ENCODE data around the gene SNX13. TPM values are rescaled to one million over a fixed set of nuclear protein-coding genes. Genes with fewer than 3 reads are reported as not detected.

Gene SNX13
- total RNA-seq, 1 experiment from 2014 or later: 41.8 TPM

DNA sequence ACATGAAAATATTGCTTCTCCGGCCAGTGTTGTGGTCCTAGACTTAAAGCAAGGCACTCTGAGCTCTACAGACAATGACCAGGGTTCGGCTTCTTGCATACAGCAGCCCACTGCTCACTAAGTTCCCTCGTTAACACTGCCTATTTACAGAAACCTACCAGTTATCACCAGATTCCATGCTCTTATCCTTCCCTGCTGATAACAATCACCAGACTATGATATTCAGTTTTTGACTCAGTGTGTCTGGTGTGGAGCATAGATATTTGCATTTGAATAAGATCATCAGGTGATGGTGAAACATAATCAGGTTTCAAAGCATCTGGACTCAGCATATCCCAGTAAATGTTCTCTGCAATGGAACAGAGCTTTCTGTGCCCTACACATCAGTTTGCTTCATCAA lies 182.3 kb downstream of the SNX13 start:
- intact Hi-C loops (cut with micrococcal nuclease; ENCODE audit: unreplicated experiment): loop anchor here (1.0 kb wide), 1 partner anchor 49 kb away; no protein-coding TSS in a partner anchor
- TF ChIP-seq, protein P1, sequence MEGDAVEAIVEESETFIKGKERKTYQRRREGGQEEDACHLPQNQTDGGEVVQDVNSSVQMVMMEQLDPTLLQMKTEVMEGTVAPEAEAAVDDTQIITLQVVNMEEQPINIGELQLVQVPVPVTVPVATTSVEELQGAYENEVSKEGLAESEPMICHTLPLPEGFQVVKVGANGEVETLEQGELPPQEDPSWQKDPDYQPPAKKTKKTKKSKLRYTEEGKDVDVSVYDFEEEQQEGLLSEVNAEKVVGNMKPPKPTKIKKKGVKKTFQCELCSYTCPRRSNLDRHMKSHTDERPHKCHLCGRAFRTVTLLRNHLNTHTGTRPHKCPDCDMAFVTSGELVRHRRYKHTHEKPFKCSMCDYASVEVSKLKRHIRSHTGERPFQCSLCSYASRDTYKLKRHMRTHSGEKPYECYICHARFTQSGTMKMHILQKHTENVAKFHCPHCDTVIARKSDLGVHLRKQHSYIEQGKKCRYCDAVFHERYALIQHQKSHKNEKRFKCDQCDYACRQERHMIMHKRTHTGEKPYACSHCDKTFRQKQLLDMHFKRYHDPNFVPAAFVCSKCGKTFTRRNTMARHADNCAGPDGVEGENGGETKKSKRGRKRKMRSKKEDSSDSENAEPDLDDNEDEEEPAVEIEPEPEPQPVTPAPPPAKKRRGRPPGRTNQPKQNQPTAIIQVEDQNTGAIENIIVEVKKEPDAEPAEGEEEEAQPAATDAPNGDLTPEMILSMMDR (IDR thresholded peaks at IDR 0.05; ENCODE audit: insufficient read depth in 1 of 2, low read depth in 1 of 2, low read length in 1 of 2, severe bottlenecking in 1 of 2, unreplicated experiment in 1 of 2): no peak

GRCh38 chr7:17746020-17746530 lies 194.2 kb downstream of the SNX13 start:
- no peaks in the 10 kb centered on the region for H3K9me3 ChIP-seq
- H3K27me3 ChIP-seq (replicated peaks; ENCODE audit: control insufficient read depth, insufficient read depth, low read length): no peaks in the 10 kb centered on the region
- TF ChIP-seq, protein P1 (IDR thresholded peaks at IDR 0.05; ENCODE audit: insufficient read depth in 1 of 2, low read depth in 1 of 2, low read length in 1 of 2, severe bottlenecking in 1 of 2, unreplicated experiment in 1 of 2): no peak
- CTCF ChIA-PET: no interaction called here
- H3K27me3 Mint-ChIP-seq (ENCODE audit: insufficient read depth, unreplicated experiment): no peaks in the 10 kb centered on the region
- POLR2A ChIA-PET: no interaction called here
- no TSS peak for BruUV-seq (replicated peaks)
- H3K4me3 ChIP-seq (ENCODE audit: low read depth, low read length): no peak overlapping the region
- H3K4me1 ChIP-seq: no peaks in the 10 kb centered on the region
- no peaks in the 10 kb centered on the region for H3K4me1 Mint-ChIP-seq (ENCODE audit: low read depth, unreplicated experiment)
- no peaks in the 10 kb centered on the region for H3K9me3 Mint-ChIP-seq (ENCODE audit: unreplicated experiment)
- intact Hi-C loops (cut with micrococcal nuclease; ENCODE audit: unreplicated experiment): no loop called here
- H3K4me3 Mint-ChIP-seq (ENCODE audit: unreplicated experiment): no peak overlapping the region
- no peaks in the 10 kb centered on the region for H3K36me3 ChIP-seq (ENCODE audit: control insufficient read depth, insufficient read depth, low read length)
- H3K36me3 Mint-ChIP-seq (ENCODE audit: insufficient read depth, unreplicated experiment): no peaks in the 10 kb centered on the region
- DNase-seq: no peak
- no peak overlapping the region for H3K27ac Mint-ChIP-seq (ENCODE audit: unreplicated experiment)

More for the DNA sequence above, 182.3 kb downstream of the SNX13 start:
- no peaks in the 10 kb centered on the region for H3K36me3 Mint-ChIP-seq (ENCODE audit: insufficient read depth, unreplicated experiment)
- Histone ChIP-seq H3K4me1 (peaks cover 16% of the 10 kb centered on the region), H3K27me3 (replicated peaks; ENCODE audit: control insufficient read depth, insufficient read depth, low read length) (no peaks in the 10 kb centered on the region), H3K4me3 (ENCODE audit: low read depth, low read length) (no peak overlapping the region), H3K36me3 (ENCODE audit: control insufficient read depth, insufficient read depth, low read length) (no peaks in the 10 kb centered on the region), H3K9me3 (no peaks in the 10 kb centered on the region; the same call in none of the 2 replicates)
- peaks cover 14% of the 10 kb centered on the region for H3K9me3 Mint-ChIP-seq (ENCODE audit: unreplicated experiment)
- H3K27ac Mint-ChIP-seq (ENCODE audit: unreplicated experiment): no peak overlapping the region
- ChIA-PET CTCF (no interaction called here), POLR2A (no interaction called here)
- no peak for DNase-seq
- BruUV-seq (replicated peaks): no TSS peak
- H3K27me3 Mint-ChIP-seq (ENCODE audit: insufficient read depth, unreplicated experiment): no peaks in the 10 kb centered on the region
- H3K4me3 Mint-ChIP-seq (ENCODE audit: unreplicated experiment): no peak overlapping the region
- peaks cover 12% of the 10 kb centered on the region for H3K4me1 Mint-ChIP-seq (ENCODE audit: low read depth, unreplicated experiment)

DNA sequence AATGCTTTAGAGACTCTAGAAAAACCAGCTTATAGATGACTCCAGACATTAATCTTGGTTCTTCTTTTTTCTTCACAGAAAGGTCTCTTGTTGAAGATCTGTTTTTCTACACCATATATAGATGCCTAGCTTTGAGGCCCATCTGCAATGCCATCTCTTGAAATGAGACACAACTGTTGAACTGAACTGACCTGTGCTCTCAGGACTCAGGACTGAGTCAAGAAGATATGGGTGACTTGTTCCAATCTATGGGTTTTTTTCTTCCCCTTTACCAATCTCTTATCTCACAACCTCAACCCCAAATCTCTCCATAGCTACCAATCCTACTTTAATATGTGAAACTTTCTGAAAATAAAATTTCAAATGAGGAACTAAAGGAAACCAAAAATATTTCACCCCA lies 194.7 kb downstream of the SNX13 start:
- no peak for DNase-seq
- intact Hi-C loops (cut with micrococcal nuclease; ENCODE audit: unreplicated experiment): no loop called here

More for the DNA sequence above, 194.7 kb downstream of the SNX13 start:
- Mint-ChIP-seq H3K36me3 (ENCODE audit: insufficient read depth, unreplicated experiment) (no peaks in the 10 kb centered on the region), H3K4me1 (ENCODE audit: low read depth, unreplicated experiment) (no peaks in the 10 kb centered on the region), H3K27me3 (ENCODE audit: insufficient read depth, unreplicated experiment) (no peaks in the 10 kb centered on the region), H3K4me3 (ENCODE audit: unreplicated experiment) (no peak overlapping the region), H3K9me3 (ENCODE audit: unreplicated experiment) (no peaks in the 10 kb centered on the region), H3K27ac (ENCODE audit: unreplicated experiment) (no peak overlapping the region)
- POLR2A ChIA-PET: no interaction called here
- BruUV-seq (replicated peaks): no TSS peak
- Histone ChIP-seq H3K4me1 (no peaks in the 10 kb centered on the region), H3K36me3 (ENCODE audit: control insufficient read depth, insufficient read depth, low read length) (no peaks in the 10 kb centered on the region), H3K27me3 (replicated peaks; ENCODE audit: control insufficient read depth, insufficient read depth, low read length) (no peaks in the 10 kb centered on the region), H3K9me3 (no peaks in the 10 kb centered on the region), H3K4me3 (ENCODE audit: low read depth, low read length) (no peak overlapping the region)
- TF ChIP-seq, protein P1 (IDR thresholded peaks at IDR 0.05; ENCODE audit: insufficient read depth in 1 of 2, low read depth in 1 of 2, low read length in 1 of 2, severe bottlenecking in 1 of 2, unreplicated experiment in 1 of 2): no peak
- CTCF ChIA-PET: no interaction called here

Measured in Caco-2 (cell line).